ENCODE measurements around the gene DENND6B.

DENND6B gene

GRCh38 chr22:50300620-50301257 lies 26.1 kb downstream of the DENND6B start:
- DNase-seq, result no peak

- no peak for DNase-seq
Measured at GRCh38 chr22:50299785-50300619, 26.8 kb downstream of the DENND6B start.

- DNase-seq, result no peak
Measured at GRCh38 chr22:50298937-50299784, 27.7 kb downstream of the DENND6B start.

- no peak for DNase-seq
Measured at GRCh38 chr22:50298266-50298637, 28.6 kb downstream of the DENND6B start.

GRCh38 chr22:50297510-50298265 lies 29.1 kb downstream of the DENND6B start:
- DNase-seq, result no peak

GRCh38 chr22:50296658-50297490 lies 29.9 kb downstream of the DENND6B start:
- no peak for DNase-seq

GRCh38 chr22:50294319-50294656 lies 32.5 kb downstream of the DENND6B start:
- no peak for DNase-seq

GRCh38 chr22:50293441-50294318 lies 33.1 kb downstream of the DENND6B start:
- DNase-seq, result no peak

GRCh38 chr22:50292643-50293440 lies 34.0 kb downstream of the DENND6B start:
- DNase-seq, result no peak

- DNase-seq, result no peak
Measured at GRCh38 chr22:50289942-50290630, 36.7 kb downstream of the DENND6B start.

GRCh38 chr22:50289151-50289941 lies 37.5 kb downstream of the DENND6B start:
- no peak for DNase-seq

GRCh38 chr22:50287731-50288130 lies 39.1 kb downstream of the DENND6B start:
- DNase-seq, result no peak

GRCh38 chr22:50286701-50287318 lies 40.0 kb downstream of the DENND6B start:
- DNase-seq, result no peak

GRCh38 chr22:50286275-50286674 lies 40.5 kb downstream of the DENND6B start:
- no peak for DNase-seq

- no peak for DNase-seq
Measured at GRCh38 chr22:50285568-50286229, 41.1 kb downstream of the DENND6B start.

GRCh38 chr22:50284479-50284878 lies 42.3 kb downstream of the DENND6B start:
- no peak for DNase-seq

GRCh38 chr22:50283821-50284220 lies 43.0 kb downstream of the DENND6B start:
- DNase-seq, result no peak

All from activated T-cell treated with anti-CD3 and anti-CD28 coated beads for 4 hours (primary cell).